ENCODE results near the gene PPP1R2. TPM values are rescaled to one million over a fixed set of nuclear protein-coding genes. Genes with fewer than 3 reads are reported as not detected.
"Not testable (repeated sequence)": the region's sequence is repeated elsewhere in the genome, so short reads cannot be mapped to it uniquely, and the experiment has no call there.

The PPP1R2 gene
- total and polyA plus RNA-seq, 2 donors (not counting 3 experiments of a cell fraction or from before 2014, with no cell fraction given): 19.9 to 37.3 TPM

DNA sequence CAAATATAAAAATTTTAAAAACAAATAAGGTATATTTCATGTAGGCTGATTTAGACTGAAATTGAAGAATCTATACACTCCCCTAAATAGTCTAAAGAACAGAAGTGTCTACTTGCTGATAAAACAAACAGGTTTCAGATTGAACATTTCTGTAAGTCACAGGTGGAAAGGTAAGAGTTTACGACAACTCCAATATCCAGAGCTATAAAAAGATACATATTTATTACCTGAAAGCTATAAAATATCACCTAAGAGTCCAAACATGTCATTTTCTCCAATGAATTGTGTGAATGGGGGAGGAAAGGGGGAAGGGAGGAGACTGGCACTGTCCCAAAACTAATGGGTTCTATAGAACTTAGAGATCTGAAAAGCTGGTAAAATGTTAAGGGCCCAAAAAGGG is 26.1 kb downstream of the PPP1R2 start:
- Histone ChIP-seq H3K4me2 (ENCODE audit: insufficient read depth, low read length) (no peak overlapping the region), H3K27ac (ENCODE audit: insufficient read depth, low read depth, low read length) (no peak overlapping the region), H3K27me3 (ENCODE audit: control insufficient read depth in 2 of 2, insufficient read depth in 2 of 2, low read length in 2 of 2) (no peaks in the 10 kb centered on the region), H4K20me1 (replicated peaks; ENCODE audit: control insufficient read depth, extremely low read depth, insufficient read depth, low read length) (no peaks in the 10 kb centered on the region), H3K36me3 (ENCODE audit: control insufficient read depth in 2 of 2, extremely low read depth in 1 of 2, insufficient read depth in 2 of 2, low read length in 2 of 2) (no peaks in the 10 kb centered on the region), H3K4me3 (replicated peaks in 1 of 3; ENCODE audit: insufficient read depth in 1 of 3, low read depth in 1 of 3, low read length in 3 of 3) (no peak overlapping the region), H3K9me1 (replicated peaks; ENCODE audit: control insufficient read depth, extremely low read depth, insufficient read depth, low read length) (no peaks in the 10 kb centered on the region), H3K9ac (replicated peaks; ENCODE audit: extremely low read depth, insufficient read depth, low read length) (no peak overlapping the region), H3K4me1 (ENCODE audit: control insufficient read depth, extremely low read depth, insufficient read depth, low read length) (no peaks in the 10 kb centered on the region), H3K9me3 (replicated peaks; ENCODE audit: control insufficient read depth, insufficient read depth, low read length) (no peaks in the 10 kb centered on the region), H2AFZ (ENCODE audit: low read depth, low read length) (no peak overlapping the region), H3K79me2 (ENCODE audit: control insufficient read depth, insufficient read depth, low read length) (no peaks in the 10 kb centered on the region)
- POLR2A ChIA-PET: no interaction called here
- FAIRE-seq (no peak), DNase-seq (ENCODE audit: low read depth, low spot score) (no peak)
- dilution Hi-C loops (cut with MboI; ENCODE audit: extremely low pct_ligation_motif_present, low sequenced_read_pairs) (no loop called here), intact Hi-C loops (cut with micrococcal nuclease) (no loop called here)
- BruUV-seq (replicated peaks): no TSS peak
- TF ChIP-seq, protein P1, sequence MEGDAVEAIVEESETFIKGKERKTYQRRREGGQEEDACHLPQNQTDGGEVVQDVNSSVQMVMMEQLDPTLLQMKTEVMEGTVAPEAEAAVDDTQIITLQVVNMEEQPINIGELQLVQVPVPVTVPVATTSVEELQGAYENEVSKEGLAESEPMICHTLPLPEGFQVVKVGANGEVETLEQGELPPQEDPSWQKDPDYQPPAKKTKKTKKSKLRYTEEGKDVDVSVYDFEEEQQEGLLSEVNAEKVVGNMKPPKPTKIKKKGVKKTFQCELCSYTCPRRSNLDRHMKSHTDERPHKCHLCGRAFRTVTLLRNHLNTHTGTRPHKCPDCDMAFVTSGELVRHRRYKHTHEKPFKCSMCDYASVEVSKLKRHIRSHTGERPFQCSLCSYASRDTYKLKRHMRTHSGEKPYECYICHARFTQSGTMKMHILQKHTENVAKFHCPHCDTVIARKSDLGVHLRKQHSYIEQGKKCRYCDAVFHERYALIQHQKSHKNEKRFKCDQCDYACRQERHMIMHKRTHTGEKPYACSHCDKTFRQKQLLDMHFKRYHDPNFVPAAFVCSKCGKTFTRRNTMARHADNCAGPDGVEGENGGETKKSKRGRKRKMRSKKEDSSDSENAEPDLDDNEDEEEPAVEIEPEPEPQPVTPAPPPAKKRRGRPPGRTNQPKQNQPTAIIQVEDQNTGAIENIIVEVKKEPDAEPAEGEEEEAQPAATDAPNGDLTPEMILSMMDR (IDR thresholded peaks at IDR 0.05; ENCODE audit: extremely low read depth in 1 of 2, insufficient read depth in 1 of 2, low read depth in 1 of 2, low read length in 2 of 2): no peak
- no peak for TF ChIP-seq EZH2 (IDR thresholded peaks at IDR 0.05; ENCODE audit: borderline replicate concordance, low read depth, low read length, severe bottlenecking)
- TF ChIP-seq FOS (IDR thresholded peaks at IDR 0.05; ENCODE audit: borderline replicate concordance, insufficient read depth, low read length): no peak
- no peak for TF ChIP-seq JUN (IDR thresholded peaks at IDR 0.05; ENCODE audit: borderline replicate concordance, insufficient read depth, insufficient read length, low read depth)
- TF ChIP-seq MYC (IDR thresholded peaks at IDR 0.05; ENCODE audit: low read depth, low read length): no peak
- TF ChIP-seq POLR2A (IDR thresholded peaks at IDR 0.05; ENCODE audit: low read depth, low read length): no peak
- TF ChIP-seq GATA2 (IDR thresholded peaks at IDR 0.05; ENCODE audit: insufficient read depth, insufficient read length, low read depth, low read length): no peak
- TF ChIP-seq POLR2AphosphoS5 (IDR thresholded peaks at IDR 0.05; ENCODE audit: insufficient read depth, low read depth, low read length): no peak
- TF ChIP-seq, protein P2, sequence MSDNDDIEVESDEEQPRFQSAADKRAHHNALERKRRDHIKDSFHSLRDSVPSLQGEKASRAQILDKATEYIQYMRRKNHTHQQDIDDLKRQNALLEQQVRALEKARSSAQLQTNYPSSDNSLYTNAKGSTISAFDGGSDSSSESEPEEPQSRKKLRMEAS (IDR thresholded peaks at IDR 0.05; ENCODE audit: insufficient read depth, insufficient read length): no peak
- CTCF ChIA-PET: interaction anchor here (1.2 to 2.8 kb wide), 3 partner anchors 10 to 246 kb away, joined by 3 to 14 read pairs (median 4); partner anchors contain the start of gene XXYLT1

DNA sequence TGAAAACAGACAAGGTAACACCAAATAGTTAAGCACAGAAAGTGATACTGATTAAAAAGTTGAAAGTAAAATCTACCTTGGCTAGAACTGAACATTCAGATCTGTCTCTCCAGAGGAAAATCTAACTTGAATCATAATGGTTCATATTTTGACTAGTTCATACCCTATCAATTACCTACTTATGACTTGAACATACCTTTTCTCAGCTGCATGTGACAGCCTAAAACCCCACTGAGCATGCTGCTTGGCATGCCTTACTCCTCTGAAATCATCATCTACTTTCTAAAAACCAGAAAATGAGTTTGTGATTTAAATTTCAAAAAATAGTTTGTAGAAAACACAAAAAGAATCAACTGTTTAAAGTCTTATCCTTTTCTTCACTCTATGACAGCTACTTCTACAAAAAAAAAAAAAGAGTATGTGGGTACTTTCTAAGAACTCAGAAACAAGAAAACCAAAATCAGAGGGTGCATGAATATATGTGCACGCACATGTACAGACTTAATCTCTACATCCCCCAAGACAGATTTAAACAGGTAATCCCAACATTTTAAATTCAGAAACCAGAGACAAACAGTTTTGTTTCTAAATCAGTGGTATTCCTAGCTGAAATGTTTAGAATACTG is 28.4 kb downstream of the PPP1R2 start:
- H3K9me3 ChIP-seq (replicated peaks; ENCODE audit: control insufficient read depth, insufficient read depth, low read length); DNase-seq (ENCODE audit: low read depth, low spot score); H3K27ac ChIP-seq (ENCODE audit: insufficient read depth, low read depth, low read length); H3K9me1 ChIP-seq (replicated peaks; ENCODE audit: control insufficient read depth, extremely low read depth, insufficient read depth, low read length); H3K4me1 ChIP-seq (ENCODE audit: control insufficient read depth, extremely low read depth, insufficient read depth, low read length); dilution Hi-C loops (cut with MboI; ENCODE audit: extremely low pct_ligation_motif_present, low sequenced_read_pairs); H3K4me3 ChIP-seq (replicated peaks in 1 of 3; ENCODE audit: insufficient read depth in 1 of 3, low read depth in 1 of 3, low read length in 3 of 3); H4K20me1 ChIP-seq (replicated peaks; ENCODE audit: control insufficient read depth, extremely low read depth, insufficient read depth, low read length); H3K79me2 ChIP-seq (ENCODE audit: control insufficient read depth, insufficient read depth, low read length); H3K36me3 ChIP-seq (ENCODE audit: control insufficient read depth in 2 of 2, extremely low read depth in 1 of 2, insufficient read depth in 2 of 2, low read length in 2 of 2); POLR2A ChIA-PET; FAIRE-seq; BruUV-seq (replicated peaks); H3K4me2 ChIP-seq (ENCODE audit: insufficient read depth, low read length); intact Hi-C loops (cut with micrococcal nuclease); H3K9ac ChIP-seq (replicated peaks; ENCODE audit: extremely low read depth, insufficient read depth, low read length); H2AFZ ChIP-seq (ENCODE audit: low read depth, low read length); H3K27me3 ChIP-seq (ENCODE audit: control insufficient read depth in 2 of 2, insufficient read depth in 2 of 2, low read length in 2 of 2): not testable (repeated sequence)
- CTCF ChIA-PET: interaction anchor here (1.8 kb wide), 1 partner anchor 244 kb away, joined by 5 read pairs; the partner anchor contains the start of gene XXYLT1
